Stimulated activated CD4-positive, alpha-beta T cell treated with anti-CD3 and anti-CD28 coated beads, Interleukin-4, amount 100 ng/mL, for 1 hour (primary cell): ENCODE results near the gene SERINC5.

Source experiments
- DNase-seq: peaks from one replicate; pipeline ENCODE4 v3.0.0-alpha.2; 2020

SERINC5 gene

DNA sequence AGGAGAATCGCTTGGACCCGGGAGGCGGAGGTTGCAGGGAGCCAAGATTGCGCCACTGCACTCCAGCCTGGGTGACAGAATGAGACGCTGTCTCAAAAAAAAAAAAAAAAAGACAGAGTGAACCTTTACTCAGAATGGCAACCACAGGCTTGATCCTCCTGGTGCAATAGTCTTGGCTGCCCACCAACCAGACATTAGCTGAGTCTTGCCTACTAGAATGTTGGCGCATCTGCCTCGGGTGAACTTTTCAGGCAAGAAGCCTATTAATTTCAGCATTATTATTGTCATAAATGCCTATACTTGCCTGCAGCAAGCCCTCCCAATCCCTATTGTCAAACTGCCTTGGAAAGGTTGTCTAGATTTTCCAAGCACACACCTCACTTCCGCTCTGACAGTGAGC, 4.2 kb downstream of the SERINC5 start:
- DNase-seq = no peak

DNA sequence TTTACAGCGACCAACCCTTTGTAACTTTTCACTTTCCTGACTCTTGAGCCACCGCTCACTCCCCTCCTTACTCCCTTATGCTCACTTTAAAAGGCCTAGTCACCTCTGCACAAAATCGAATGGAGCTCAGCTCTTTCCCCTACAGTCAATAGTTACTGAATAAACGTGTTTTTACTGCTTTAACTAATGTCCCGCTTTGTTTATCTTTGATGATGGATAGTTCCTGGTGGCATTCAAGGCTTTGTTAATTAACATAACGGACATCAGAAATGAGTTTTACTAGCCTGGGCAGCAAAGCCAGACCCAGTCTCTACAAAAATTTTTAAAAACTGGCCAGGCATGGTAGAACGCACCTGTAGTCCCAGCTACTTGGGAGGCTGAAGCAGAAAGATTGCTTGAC, 5.0 kb downstream of the SERINC5 start:
- no peak for DNase-seq

DNA sequence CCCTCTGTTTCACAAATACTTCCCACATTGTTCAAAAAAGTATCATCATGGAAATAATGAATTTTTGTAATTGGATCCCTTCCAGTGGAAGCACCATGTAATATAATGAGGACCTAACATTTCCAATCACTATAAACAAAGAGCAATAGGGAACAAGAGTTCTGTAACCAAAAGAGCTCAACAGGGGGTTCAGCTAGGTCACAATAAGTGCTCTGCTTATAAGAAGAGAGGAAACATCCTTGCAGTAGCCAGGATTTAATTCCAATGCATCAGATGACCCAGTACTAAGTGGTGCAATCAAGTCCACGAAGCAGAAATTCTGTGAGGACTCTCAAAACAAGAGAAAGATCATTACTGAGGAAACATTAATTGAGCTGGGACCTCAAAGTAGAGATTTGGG, 5.9 kb downstream of the SERINC5 start:
- no peak for DNase-seq

DNA sequence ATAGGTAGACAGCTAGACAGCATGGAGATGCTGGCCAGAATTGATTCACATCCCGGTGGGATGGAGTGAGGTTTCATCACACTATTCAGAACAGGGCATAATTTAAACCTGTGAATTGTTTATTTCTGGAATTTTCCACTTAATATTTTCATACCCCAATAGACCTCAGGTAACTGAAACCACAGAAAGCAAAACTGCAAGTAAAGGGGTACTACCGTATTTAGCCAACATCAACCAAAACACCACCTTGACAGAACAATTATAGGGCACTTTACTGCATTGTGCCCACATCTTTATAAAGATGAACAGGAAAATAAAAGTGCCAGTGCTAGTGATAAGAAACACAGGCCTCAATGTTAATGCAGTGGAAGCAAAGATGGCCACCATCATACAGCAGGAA, 7.5 kb downstream of the SERINC5 start:
- no peak for DNase-seq

DNA sequence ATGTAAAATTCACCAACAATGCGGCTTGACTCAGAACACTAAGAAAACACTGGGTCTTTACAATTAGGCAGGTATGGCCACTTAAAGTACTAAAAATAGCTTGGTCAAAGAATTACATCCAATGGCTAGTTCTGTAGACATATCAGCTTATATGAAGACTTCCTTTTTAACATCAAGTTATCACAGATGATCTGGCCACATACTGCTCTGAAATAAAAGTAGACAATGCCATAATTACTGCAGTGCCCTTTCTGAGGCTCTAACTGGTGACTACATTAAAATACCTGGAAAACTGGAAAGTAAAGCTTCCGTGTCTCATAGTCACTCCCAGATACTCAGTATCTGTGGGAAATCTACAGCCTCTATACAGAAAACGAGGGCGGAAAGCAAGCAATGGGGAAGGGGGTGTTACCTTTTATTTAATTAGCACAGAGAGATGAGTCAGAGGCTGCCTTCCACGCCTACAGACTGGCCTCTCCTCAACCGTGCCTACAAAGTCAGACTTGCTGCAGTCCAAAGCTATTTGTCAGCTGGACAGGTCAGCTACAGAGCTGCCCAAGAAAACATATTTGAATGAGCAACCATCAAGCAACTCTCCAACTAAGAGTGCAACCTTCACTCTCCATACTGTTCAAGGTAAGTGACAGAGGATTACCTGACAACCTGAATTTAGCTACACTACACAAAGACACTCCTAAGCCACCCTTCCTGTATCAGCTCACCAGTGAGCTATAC, 8.7 kb downstream of the SERINC5 start:
- peak; percentile 41 for DNase-seq

DNA sequence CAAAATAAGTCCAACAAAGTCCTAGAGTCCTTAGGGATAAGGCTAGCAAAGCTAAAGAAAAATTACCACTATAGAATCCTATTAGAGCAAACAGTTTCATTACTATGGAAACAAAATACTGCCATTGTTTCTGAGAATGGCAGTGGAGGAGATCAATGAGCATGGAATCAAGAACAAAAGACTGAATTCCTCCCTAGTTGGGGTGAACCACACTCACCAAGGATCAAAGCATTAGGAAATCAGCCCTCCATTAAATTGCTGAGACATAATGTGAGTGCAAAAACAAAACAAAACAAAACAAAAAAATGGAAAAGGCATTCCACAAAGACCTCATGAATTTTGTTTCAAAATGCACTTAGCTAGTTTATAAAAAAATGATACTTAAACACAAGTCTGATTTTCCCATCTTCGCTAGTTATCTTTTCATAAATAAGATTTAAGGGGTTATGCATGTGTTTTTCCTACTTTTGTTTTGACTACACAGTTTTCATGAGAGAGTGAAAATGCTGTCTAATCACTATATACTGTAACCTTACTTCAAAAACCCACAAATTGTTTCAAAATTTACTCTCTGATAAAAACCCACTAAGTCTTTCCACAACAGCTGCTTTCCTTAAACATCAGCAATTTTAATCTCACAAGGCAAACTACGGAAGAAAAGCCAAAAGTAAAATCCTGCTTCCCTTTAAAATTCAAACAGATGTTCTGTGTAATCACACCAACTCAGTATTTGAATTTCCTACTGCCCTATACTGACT, 9.7 kb downstream of the SERINC5 start:
- no peak for DNase-seq

DNA sequence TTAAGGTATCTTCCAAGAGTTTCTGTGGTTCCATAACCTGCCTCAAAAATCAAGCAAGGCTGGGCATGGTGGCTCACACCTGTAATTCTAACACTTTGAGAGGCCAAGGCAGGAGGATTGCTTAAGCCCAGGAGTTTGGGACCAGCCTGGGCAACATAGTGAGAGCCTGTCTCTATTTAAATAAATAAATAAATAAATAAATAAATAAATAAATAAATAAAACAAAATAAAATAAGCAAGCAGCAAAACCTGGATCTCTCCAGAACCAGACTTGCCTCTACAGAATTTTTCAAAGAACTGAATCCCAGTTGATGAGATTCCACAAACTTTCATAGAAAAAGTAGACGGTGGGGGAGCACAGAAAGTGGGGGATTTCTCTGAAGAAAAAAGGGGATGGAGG, 12.3 kb downstream of the SERINC5 start:
- DNase-seq = no peak

DNA sequence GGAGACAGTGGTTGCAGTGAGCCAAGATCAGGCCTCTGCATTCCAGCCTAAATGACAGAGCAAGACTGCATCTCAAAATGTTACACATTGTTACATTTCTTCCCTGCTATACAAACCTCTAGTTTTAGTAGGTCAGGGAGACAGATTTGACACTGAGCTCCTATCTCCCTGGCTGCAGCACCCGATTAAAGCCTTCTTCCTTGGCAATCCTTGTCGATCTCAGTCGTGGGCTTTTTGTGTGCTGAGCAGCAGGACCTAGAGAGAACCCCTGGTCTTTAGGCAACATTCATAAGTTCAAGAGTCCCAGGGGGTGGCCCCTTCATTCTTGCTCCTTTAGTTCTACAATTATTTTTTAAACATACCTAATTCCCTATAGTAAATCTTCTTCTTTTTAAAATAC, 13.0 kb downstream of the SERINC5 start:
- DNase-seq = no peak

DNA sequence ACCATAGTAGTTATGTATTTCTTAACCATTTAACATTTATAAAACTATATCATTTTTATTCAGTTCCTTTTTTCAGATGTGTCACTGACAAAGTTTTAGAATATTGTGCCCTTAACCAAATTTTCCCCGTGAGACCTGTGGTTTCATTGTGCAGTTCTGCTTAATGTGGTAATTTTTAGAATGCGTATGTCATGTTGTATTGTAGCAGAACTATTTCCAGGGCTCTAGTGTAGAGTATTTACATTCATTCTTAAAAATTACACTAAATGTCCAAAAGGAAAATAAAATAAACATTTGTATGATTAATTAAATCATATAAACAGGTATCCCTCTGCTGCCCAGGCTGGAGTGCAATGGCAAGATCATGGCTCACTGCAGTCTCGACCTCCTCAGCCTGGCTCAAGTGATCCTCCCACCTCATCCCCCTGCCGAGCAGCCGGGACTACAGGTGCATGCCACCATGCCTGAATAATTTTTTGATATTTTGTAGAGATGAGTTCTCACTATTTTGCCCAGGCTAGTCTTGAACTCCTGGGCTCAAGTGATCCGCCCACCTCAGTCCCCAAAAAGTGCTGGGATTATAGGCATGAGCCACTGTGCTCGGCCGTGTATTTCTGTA, 15.4 kb downstream of the SERINC5 start:
- no peak for DNase-seq

DNA sequence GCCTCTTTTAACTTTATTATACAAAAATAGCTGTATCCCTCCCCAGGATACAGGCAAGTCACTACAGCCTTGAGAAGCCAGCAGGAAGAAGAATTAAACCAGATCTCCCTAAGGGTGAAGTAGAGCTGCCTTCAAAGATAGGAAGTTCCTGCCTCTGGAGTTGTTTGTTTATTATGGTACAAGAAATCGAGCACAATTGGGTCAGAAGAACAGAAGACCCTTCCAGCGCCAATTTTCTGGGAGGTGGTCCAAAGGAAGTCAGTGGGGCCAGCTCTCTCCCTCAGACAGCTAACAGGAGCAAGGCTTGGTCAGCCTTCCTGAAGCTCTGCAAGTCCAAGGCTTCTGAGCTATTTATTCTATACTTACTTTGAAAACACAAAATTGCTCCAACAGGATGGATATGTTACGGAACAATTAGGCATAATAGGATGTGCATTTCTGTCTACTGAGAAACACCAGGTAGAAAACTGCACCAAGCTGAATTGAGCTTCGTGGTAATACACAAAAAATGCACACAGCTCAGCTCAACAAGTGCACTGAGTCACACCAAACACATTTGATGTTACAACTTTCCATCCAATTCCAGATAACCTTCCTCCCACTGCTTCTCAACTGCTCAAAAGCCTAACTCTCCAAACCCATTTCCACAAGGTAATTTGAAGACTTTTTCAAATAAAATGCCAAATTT, 16.0 kb downstream of the SERINC5 start:
- no peak for DNase-seq

DNA sequence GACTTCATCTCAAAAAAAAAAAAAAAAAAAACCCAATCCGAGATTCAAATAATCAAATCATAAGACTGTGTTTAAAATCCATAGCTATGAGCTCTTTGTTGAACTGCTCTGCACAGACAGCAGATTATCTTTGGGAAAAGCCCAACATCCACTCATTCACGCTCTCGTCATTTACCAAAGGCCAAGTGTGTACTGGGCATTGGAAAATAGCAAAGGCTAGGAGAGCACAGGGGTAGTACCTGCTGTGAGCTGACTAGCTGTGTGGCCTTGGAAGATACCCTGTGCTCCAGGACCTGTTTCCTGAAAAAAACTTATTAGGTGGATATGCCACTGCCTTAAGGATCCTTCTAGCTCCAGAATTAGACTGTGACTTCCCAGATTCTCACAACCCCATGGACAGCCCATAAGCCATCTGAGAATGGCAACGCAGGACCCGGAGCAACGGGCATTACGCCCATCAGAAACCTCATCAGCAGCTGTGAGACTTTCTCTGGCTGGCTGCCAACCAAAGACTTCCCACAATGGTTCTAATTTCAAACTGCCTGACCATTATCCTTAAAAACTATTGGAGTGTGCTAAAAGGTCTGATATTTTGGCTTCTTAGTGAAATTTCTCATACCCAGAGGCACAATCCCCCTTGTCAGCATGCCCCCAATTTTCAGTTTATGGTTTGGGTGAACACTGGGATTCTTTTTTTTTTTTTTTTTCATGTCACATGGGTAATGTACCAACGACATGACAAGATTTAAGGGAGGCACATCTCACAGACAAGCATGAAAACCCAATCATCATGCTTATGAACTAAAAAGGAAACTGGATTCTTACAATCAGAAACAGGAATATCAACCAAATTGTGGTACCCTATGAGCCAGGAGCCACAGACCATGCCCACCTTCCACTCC, 16.8 kb downstream of the SERINC5 start:
- no peak for DNase-seq

DNA sequence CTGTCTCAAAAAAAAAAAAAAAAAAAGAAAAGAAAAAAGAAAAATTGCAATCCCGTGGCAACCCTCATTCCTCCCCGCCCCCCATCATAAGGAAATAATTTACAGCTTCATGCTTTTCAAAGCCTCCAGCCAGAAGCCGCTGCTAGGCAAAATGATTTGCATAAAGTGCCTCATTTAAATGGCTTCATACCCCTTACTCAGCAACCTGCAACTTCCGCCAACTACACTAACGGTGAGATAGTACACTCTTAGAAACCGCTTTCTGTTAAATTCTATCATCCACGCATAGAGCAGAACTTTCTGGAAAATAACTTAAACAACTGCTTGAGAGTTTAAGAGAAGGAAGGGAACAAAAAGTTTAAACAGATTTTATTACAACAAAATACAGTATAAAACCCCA, 17.8 kb downstream of the SERINC5 start:
- no peak for DNase-seq

DNA sequence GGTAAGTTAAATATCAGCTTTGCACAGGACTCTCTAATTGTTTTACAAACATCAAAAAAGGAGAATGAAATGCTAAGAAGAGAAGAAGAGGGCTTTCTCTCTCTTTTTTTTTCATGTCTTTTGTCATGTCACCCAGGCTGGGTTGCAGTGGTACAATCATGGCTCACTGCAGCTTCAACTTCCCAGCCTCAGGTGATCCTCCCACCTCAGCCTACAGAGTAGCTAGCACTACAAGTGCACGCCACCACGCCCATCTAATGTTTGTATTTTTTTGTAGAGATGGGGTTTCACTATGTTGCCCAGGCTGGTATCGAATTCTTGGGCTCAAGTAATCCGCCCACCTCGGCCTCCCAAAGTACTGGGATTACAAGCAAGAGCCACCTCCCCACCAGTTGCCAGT, 18.6 kb downstream of the SERINC5 start:
- DNase-seq = no peak

DNA sequence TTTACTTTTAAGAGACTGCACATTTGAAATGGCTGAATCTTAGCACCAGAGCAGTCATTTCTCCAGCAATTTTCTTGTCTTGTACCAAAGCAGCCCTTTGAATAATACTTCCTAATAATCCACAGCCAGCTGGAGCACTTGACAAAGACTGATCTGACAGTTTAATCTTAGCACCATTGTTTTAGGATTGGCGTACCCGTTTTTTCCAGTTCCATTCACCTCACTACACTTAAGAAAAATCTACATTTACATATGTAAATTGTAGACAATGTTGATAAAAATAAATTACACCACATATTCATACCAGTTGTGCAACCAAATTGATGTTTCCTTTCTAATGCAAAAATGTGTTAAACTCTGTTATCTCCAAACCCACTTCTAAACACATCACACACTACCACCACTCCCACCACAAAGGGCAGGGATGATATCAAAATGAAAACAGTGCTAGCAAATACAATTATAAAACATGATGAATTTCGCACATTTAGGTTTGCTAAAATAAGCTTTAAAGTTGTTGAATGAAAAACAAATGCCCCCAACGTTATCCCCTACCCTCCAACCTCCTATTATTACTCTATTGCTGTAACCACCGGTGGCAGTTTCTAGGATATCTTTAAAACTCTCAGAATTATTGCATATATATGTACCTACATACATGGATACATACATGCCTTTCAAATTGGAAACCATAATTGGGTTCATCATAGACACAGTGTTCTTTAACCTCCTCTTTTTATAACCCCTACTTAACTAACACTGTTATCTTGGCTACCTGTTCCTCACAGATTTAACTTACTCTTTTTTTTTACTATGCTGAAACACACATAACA, 21.5 kb downstream of the SERINC5 start:
- no peak for DNase-seq

DNA sequence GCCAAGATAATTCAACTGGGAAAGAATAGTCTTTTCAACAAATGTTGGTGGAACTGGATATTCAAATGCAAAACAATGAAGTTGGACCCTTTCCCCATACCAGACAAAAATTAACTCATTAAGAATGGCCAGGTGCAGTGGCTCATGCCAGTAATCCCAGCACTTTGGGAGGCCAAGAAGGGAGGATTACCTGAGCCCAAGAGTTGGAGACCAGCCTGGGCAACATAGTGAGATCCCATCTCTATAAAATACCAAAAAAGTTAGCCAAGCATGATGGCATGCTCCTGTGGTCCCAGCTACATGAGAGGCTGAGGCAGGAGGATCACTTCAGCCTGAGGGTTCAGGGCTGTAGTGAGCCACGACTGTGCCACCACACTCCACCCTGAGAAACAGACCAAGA, 24.2 kb downstream of the SERINC5 start:
- DNase-seq = no peak

DNA sequence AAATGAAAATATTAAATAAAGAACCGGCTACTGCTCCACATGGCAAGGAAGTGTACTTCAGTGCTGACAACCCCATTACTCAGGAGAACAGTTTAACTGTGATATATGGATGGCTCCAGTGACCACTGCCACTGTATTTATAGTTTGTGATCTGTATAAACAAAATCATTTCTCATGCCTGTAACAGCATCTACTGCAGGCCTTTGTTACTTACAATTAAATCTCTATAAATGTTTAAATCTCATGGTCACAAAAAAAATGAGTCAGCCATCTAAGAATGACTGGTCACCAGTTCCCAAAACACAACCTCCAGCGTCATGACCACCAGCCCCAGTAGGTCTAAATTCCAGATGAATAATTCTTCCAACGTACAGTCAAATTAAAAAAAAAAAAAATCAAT, 24.6 kb downstream of the SERINC5 start:
- DNase-seq = no peak

DNA sequence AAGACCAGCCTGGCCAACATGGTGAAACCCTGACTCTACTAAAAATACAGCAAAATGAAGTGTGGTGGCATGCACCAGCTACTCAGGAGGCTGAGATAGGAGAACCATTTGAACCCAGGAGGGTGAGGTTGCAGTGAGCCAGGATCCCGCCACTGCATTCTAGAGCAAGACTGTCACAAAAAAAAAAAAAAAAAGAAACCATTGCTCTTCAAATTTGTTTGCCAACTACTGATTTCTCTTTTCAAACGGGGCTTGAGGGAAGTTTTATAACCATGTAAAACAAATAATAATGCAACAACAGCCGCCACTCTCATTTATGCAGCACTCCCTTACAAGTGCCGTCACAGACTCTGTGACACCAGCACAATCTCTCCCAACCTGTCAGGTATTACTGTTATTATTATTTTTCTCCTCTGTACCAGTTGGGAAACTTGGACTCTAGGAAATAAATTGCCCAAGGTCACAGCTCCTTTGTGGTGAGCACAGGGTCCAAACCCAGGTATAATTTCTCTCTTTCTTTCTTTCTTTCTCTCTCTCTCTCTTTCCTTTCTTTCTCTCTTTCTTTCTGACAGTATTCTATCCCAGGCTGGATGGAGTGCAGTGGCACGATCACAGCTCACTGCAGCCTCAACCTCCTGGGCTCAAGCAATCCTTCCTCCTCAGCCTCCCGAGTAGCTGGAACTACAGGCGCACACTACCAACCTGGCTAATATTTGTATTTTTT, 25.4 kb downstream of the SERINC5 start:
- DNase-seq = no peak

DNA sequence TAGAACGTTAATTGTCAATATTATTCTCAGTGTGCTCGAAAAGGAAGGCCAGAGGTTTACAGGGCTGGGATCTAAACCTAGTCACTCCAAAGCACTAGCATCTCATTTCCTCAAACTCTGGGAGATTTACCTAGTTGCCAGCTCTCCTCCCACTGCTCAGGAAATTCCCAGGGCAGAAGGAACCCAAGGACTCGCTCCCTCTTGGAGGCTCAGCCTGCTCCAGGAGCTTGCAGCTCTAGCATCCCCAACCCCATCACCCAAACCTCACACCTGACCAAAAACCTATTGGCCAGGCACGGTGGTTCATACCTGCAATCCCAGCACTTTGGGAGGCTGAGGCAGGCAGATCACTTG, 26.0 kb downstream of the SERINC5 start:
- DNase-seq = no peak

DNA sequence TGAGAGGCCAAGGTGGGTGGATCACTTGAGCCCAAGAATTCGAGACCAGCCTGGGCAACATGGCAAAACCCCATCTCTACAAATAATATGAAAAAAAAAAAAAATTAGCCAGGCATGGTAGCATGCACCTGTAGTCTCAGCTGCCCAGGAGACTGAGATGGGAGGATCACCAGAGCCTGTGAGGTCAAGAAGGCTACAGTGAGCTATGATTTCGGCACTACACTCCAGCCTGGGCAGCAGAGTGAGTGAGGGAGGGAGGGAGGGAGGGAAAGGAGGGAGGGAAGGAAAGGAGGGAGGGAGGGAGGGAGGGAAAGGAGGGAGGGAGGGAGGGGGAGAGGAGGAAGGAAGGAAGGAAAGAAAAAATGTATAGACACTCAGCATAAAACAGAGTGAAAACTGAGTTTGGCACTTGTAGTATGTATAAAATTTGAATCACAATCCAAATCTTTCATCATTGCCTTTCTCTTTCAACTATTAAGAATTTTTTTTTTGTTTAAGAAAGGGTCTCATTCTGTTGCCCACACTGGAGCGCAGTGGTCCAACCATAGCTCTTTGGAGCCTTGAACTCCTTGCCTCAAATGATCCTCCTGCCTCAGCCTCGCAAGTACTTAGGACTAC, 27.8 kb downstream of the SERINC5 start:
- DNase-seq = no peak

DNA sequence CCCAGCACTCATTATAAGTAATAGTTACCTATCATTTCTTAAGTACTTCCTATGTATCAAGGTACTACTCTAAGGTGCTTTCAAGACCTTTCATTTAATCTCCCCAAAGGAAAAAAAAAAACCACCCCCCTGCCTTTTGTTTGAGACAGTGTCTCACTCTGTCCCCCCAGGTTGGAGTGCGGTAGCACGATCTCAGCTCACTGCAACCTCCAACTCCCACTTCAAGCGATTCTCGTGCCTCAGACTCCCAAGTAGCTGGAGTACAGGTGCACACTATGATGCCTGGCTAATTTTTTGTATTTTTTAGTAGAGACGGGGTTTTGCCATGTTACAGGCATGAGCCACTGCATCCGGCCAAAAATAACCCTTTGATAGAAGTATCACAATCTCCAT, 29.9 kb downstream of the SERINC5 start:
- no peak for DNase-seq
